HG02852 (cell line): Measurements from ENCODE around the gene BCAS4.
"Not testable (repeated sequence)": the region's sequence is repeated elsewhere in the genome, so short reads cannot be mapped to it uniquely, and the experiment has no call there.

Experiments
- ATAC-seq: cut with Tn5 transposase; IDR thresholded peaks from one replicate; pipeline ENCODE4 v1.9.1; 2021; ENCODE audit warnings: mild to moderate bottlenecking, moderate library complexity; ENCODE audit not compliant: unreplicated experiment

The BCAS4 gene

GRCh38 chr20:50794846-50795634, at the start of gene BCAS4:
Gene BCAS4 (plus strand): TSS chr20:50795061. CDS start chr20:50795084, 23 bp downstream.
- peak; percentile 60 for ATAC-seq

DNA sequence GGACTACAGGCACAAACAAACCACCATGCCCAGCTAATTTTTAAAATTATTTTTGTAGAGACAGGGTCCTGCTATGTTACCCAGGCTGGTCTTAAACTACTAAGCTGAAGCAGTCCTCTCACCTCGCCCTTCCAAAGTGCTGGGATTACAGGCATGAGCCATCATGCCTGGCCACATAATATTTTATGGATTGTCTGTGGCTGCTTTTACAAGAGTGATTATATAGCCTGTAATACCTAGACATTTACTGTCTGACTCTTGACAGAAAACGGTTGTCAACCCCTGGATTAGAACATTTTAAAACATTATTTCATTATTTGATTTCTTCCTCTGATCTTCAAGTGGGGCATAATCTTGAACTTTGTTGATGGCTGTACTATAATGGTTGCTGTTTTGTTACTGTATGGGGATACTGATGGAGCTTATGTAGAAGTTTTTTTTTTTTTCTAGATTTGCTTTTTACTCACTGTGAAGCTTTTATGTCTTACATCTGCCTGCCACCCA, 49.2 kb upstream of the BCAS4 start:
- ATAC-seq, result no peak

DNA sequence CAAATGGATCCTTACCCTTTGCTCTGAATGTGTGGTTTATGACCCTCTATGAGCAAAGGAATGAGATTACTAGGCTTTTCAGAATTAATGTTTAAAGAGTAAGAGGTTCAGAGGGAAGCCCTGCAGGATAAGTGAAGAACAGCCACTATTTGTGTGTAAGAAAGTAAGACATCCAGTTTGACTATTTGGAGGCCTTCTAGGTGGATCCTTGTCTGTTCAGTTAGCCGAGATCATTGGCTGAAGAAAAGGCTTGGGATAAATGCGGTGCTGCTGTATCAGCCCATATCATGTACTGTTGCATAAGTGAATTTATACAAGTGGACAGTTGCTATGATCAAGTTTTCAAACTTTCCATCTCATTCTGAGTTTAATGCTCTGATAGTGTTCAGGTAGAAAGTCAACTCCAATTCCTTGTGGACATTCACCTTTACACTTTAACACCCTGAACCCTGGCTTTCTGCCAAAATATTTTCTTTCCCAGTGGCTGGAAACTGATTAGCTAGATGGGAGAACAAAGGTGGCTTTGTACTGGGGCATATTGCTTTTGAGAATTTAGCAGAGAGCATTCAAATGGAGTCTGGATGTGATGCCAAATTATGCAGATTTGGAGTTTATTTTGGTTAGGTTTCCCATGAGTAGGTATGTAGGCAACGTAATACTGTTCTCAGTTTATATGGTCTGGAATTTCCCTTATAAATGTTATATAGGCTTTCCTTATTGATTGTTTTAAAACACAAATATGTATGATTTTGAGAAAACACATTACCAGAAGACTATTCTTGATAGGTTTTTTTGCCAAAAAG, 48.5 kb upstream of the BCAS4 start:
- ATAC-seq, result no peak

DNA sequence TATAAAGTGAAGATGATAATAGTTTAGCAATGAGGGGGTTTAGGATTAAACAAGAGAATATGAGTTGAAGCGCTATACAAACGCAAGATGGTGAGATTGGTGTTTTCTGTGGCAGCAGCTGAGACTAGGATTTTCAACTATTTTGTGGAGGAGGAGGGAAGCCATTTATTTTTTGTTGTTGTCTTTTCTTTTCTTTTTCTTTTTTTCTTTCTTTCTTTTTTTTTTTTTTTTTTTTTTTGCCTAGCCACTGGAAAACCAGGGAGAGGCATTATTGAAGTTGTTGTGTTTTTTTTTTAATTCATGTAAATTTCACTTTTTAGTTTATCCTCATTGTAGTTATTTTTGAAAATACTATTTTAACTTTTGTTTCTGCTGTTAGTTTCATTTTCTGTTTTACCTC, 47.6 kb upstream of the BCAS4 start:
- no peak for ATAC-seq

- ATAC-seq, result no peak
Measured at GRCh38 chr20:50750145-50750671, 44.7 kb upstream of the BCAS4 start.

DNA sequence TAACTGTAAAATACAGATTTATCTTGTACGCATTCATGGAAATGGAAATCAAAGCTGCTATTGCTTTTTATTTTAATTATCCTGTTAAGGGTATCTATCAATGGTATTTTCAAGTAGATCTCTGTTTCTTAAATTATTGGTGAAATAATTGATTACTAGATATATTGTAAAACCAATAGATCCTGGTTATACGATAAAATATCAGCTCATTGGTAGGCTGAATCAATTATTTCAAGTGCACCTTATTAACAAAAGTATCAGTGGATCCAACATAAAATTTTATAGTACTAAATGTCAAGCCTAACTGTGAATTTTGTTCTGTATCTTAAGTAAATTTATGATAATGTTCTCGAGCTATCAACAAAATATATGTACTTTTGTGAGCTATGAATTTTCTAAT, 41.7 kb upstream of the BCAS4 start:
- ATAC-seq, result no peak

DNA sequence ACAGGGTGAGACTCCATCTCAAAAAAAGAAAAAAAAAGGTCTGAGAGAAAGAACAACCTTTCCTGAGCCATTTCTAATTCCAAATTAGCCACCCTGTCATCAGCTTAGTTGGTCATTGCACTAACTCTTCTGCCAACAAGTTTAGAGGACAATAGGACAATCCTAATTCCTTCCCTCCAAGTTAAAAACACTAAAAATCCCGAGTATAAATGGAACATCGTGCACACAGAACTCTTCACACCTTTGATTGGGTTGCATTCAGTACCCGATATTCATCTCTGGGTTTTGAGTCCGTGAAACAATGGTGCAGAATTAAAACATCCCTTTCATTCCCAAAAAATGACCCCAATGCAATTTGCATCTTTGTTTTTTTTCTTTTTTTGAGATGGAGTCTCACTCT, 40.4 kb upstream of the BCAS4 start:
- no peak for ATAC-seq

DNA sequence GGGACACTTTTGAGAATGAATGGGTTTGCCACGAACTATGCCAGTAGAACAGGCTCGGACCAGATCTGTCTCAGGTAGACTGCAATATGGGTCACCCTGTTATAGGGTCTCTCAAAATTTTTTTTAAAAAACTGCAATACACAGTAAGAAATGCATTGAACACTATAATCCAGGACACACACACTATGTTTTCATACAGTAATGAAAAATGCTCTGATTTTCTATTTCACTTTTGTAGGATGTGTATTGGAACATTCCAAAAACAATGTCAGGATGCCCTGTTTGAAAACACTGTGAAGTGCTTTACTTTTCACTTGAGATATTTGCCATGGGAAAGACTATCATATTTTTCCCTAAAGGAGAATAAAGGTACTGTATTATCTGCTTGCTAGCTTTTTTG, 38.4 kb upstream of the BCAS4 start:
- no peak for ATAC-seq

- ATAC-seq, result no peak
Measured at GRCh38 chr20:50758469-50758868, 36.4 kb upstream of the BCAS4 start.

- ATAC-seq, result no peak
Measured at GRCh38 chr20:50758992-50759391, 35.9 kb upstream of the BCAS4 start.

DNA sequence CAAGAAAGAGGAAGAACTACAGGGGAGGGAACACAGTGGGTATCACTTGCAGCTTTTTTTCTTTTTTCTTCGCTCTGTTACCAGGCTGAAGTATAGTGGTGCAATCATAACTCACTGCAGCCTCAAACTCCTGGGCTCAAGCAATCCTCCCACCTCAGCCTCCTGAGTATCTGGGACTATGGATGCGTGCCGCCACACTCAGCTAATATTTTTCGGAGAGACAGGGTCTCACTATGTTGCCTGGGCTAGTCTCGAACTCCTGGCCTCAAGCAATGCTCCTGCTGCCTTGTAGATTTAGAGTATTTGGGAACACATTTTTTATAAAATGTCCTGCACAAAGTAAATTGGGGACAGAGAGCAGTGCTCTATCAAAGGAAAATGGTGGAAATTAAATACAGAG, 35.2 kb upstream of the BCAS4 start:
- ATAC-seq, result no peak

GRCh38 chr20:50762045-50762422, 32.8 kb upstream of the BCAS4 start:
- no peak for ATAC-seq

- no peak for ATAC-seq
Measured at GRCh38 chr20:50762435-50763220, 32.2 kb upstream of the BCAS4 start.

- not testable (repeated sequence) for ATAC-seq
Measured at GRCh38 chr20:50763550-50764458, 31.1 kb upstream of the BCAS4 start.

DNA sequence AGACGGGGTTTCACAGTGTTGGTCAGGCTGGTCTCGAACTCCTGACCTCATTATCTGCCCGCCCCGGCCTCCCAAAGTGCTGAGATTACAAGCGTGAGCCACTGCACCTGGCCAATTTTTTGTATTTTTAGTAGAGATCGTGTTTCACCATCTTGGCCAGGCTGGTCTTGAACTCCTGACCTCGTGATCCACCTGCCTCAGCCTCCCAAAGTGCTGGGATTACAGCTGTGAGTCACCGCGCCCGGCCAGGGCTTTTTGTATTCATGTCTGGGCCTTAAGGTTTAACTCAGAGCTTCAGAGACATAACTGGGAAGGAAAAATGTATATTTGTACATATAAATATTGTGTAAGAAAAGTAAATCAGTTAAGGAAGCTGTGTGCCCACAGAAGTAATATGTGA, 29.6 kb upstream of the BCAS4 start:
- not testable (repeated sequence) for ATAC-seq

DNA sequence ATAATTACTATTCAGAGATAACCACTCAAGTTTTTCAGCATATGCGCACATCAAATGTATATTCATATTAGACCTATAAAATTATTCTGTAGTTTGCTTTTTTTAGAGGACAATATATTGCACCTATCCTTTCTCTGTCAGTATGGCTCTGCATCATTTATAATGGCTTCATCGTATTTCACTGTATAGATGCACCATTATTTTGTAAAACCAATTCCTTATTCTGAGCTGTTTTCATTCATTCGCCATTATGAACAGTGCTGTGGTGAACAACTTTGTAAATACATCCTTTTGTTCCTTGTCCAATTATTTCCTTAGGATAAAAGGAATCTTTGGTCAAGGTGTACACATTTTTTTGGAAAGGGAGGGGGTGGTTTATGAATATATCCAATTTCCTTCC, 29.2 kb upstream of the BCAS4 start:
- no peak for ATAC-seq

DNA sequence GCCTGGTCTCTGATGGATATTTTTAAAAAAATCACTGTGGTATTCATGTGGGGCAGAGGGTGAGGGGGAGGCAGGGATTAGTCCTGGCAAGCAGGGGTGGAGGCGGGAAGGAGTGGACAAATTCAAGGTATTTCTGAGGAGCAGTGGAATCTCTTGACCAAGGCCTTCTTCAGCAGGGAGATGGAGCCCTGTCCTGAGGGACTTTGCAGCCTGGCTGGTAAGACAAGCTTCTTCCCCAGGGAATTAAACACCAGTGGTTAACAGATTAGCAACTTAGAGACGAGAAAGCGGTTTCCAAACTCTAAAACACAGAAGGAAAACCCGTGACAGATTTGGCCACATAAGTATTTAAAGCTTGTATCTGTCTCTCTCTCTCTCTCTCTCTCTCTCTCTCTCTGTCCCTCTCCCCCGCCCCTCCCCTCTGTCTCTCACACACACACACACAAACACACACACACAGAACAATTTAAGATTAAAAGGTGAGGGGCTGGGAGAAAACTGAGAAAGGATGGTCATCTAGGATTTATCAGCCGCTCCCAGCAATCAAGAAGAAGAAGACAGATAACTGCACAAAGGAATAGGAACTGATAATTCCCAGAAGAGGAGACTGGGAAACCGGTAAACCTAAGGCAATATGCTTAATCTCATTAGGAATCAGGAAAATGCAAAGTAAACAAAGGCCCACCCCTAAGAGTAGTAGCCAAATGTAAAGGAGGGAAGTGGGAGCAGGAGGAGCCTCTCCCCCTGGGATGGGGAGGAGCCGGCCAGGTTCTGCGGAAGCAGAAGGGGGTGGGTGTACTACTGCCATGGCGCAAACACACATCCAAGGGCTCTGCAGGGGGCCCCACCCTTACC, 27.7 kb upstream of the BCAS4 start:
- not testable (repeated sequence) for ATAC-seq

DNA sequence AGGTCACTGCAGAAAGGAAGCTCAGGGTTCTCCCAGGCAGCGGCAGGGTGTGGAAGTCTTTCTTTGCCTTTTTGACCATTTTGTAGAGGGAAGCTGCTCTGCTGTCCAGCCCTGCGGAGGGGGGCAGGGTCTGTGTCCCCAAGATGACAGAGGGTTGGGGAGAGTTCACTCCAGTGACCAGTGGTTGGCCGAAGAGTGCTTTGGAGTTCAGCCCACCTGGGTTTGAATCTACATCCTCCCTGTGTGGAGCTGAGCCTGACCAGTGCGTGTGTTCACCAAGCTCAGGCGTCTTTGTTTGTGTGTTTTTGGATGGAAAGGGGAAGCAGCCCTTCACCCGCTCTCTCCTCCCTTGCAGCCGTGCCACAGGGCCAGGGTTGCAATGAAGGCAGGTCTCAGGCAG, 25.9 kb upstream of the BCAS4 start:
- not testable (repeated sequence) for ATAC-seq

GRCh38 chr20:50769551-50770085, 25.2 kb upstream of the BCAS4 start:
- ATAC-seq, result not testable (repeated sequence)
